HG03097 (cell line): ENCODE data around the gene AIFM3.

Experiments used
- ATAC-seq: cut with Tn5 transposase; IDR thresholded peaks from one replicate; pipeline ENCODE4 v1.9.1; 2021; ENCODE audit not compliant: unreplicated experiment, low FRiP score

The AIFM3 gene

DNA sequence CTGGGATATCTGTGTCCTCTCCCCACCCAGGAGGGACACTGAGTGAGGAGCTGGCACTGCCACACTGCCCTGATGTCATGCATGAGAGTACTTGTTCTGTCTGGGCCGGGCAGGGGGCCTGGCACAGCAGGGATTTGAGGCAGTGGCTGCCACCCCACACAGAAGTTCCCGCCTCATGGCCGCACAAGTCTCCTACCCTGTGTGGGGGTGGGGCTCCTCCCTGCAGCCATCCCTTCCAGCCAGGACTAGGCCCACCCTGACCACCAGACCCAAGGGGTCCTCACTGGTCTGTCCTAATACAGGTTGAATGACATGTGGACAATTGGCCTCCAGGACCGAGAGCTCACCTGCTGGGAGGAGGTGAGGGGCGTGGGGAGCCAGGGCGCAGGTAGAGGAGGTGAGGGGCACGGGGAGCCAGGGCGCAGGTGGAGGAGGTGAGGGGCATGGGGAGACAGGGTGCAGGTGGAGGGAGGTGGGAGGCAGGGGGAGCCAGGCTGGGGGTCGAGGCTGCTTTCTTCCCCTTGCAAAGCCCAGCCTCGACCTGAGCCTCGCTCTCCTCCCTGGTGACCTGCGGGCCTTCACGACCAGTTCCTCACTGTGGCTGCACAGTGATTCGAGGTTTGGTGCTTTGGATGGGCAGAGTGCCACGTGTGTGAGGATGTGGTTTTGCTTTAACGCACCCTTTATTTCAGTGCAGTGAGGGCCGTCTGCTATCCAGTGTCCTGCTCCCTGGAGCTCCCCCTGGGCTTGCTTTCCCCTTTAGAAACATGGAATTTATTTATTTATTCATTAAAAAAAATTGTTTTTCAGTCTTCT, 22.5 kb downstream of the AIFM3 start:
- ATAC-seq, result no peak

DNA sequence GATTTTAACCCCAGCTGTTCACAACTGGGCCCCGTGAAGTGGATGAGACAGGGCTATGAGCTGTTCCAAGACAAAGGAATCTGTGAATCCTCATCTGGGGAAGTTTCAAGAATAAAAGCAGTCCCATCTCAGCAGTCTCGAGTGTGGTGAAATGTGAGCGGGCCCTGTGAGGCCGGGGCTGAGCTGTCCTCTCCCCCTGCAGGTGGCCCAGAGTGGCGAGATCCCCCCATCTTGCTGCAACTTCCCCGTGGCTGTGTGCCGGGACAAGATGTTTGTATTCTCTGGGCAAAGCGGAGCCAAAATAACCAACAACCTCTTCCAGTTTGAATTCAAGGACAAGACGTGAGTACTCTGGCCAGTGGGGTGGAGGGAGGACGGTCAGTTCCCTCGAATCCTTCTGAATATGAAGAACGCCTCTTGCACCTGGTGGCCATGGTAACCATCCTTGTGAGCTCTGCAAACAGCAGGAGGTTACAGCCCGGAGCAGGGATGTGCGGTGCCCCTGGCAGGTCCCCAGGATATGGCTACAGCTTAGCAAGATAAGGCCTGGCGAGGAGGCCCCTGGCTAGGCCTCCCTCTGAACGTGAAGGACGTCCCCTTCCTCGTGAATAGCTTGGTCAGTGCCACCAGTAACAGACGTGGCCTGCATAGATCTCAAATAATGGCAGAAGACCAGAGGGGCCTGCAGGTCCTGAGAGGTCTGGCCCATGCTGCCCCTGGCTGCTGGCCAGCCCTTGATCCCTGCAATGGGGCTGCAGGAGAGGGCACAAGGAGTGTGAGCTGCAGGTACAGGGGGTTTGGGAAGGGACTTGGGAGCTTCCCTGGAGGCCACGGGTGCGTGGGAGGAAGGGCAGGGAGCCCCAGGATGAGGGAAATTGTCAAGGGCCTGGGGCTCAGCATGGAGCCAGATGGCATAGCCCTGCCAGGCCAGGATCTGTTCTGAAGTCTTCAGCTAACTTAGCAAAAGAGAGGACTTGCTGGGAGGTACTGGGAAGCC, 23.4 kb downstream of the AIFM3 start:
- no peak for ATAC-seq

DNA sequence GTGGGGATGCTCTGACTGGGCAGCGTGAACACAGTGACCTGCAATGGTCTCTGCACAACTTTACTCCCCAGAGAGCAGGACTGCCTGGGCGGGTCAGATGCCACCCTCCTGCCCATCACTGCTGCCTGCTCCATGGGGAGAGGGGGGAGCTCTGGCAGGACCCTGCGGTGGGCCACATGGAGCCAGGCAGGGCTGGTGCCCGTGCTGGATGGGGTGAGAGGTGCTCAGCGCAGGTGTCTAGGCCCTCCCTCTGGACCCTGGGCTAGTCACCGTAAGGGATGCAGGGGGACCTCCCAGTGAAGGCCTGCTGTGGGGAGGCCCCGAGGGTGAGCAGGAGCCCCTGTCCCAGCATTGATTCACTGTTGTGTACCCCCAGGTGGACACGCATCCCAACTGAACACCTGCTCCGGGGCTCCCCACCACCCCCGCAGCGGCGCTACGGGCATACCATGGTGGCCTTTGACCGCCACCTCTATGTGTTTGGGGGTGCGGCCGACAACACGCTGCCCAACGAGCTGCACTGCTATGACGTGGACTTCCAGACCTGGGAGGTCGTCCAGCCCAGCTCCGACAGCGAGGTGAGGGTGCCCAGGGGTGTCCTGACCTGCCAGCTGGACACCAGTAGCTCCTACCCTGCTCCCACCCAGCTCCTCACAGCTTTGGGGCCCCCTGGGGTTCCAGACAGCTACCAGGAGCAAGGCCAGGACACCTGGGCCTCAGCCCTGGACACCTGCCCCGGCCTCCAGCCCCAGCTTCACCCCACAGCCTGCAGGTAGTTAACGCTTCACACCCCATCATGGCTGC, 24.4 kb downstream of the AIFM3 start:
- no peak for ATAC-seq

DNA sequence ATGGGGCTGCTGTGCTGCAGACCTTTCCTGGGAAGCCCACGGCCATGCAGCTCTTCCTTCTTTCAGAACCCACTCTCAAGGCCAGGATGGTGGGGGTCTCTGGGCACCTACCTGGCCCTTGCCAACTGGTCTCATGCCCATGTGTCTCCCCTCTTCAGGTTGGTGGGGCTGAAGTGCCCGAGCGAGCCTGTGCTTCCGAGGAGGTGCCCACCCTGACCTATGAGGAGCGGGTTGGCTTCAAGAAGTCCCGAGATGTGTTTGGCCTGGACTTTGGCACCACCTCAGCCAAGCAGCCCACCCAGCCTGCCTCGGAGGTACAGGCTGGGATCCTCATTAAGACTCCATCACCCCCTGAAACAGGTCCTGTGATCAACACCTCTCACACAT, 25.0 kb downstream of the AIFM3 start:
- no peak for ATAC-seq

DNA sequence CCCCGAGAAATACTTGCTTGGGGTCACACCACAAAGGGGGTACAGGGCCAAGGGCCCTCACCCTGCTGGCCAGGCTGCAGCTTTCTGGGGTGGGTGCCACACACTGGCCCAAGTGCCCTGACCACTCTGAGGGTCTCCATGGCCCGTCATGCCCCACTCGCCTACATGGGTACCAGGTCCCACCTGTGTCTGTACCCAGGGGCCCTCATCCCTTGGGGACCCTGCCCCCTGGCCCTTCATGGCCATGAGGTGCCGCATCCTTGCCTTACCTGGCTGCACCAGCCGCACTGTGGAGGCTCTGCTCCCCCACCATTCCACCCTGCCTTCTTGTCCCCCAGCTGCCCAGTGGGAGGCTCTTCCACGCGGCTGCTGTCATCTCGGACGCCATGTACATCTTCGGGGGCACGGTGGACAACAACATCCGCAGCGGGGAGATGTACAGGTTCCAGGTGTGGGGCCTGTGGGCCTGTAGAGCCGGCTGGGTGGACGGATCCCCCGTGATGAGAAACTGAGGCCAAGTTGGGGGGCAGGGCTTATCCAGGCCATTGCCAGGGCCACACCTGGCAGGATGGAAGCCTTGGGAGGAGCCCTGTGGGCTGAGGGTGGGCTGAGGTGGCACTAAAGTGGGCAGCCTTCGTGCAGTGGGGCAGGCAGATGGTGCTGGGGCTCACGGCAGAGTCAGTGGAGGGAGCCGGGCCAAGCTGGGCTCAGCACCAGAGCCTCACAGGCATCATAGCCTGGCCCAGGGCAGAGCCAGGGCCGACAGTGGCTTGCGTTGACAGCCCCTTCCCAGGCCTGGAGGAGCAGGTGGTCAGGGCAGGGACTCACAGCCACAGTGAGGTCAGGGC, 25.6 kb downstream of the AIFM3 start:
- ATAC-seq, result no peak

DNA sequence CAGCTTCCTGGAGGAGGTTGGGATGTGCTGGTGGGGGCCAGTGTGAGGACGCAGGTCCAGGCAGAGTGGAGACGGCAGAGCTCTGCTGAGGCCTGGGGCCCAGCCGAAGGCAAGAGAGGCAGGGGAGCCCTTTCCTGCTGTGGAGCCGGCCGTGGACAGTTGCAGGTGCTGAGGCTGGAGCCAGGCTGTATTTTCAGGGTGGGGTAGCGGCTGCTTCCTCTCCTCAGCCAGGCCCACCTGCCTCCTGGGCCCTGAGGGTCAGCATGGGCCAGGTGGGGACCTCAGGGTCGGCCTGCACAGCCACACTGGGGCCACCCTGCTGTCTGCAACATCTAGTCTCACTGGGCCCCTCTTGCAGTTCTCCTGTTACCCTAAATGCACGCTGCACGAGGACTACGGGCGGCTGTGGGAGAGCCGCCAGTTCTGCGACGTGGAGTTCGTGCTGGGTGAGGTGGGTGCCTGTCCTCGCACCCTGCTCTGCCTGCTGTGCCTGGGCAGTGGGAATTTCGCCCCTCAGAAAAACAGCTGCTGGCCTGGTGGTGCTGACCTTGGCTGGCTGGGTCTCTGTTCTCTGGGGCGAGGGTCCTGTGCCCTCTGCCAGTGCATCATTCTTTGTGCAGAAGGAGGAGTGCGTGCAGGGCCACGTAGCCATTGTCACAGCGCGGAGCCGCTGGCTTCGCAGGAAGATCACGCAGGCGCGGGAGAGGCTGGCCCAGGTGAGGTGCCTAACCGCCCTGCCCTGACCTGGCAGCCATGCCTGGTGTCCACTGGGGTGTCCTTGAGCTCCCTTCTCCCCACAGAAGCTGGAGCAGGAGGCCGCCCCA, 26.5 kb downstream of the AIFM3 start:
- no peak for ATAC-seq

DNA sequence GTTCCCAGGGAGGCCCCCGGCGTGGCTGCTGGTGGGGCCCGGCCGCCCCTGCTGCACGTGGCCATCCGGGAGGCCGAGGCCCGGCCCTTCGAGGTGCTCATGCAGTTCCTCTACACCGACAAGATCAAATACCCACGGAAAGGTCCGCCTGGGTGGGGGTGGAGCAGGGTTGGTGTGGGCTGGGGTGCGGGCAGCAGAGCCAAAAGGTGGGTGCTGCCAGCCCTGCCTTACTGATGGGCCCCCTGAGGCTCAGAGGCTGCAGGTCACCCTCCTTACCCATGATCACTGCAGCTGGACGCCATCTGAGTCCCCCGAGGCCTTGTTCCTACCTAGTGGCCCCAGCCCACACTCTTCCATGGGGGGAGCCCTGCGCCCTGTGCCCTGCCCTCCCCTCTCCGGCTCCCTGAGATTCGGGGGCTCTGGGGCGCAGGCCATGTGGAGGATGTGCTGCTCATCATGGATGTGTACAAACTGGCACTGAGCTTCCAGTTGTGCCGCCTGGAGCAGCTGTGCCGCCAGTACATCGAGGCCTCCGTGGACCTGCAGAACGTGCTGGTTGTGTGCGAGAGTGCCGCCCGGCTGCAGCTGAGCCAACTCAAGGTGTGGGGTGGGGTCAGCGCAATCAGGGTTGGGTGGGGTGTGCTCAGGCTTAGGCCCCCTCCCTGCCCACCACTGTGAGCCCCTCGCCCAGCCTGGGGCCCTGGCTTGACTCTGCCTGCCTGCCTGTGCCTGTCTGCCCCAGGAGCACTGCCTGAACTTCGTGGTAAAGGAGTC, 27.3 kb downstream of the AIFM3 start:
- ATAC-seq, result no peak

DNA sequence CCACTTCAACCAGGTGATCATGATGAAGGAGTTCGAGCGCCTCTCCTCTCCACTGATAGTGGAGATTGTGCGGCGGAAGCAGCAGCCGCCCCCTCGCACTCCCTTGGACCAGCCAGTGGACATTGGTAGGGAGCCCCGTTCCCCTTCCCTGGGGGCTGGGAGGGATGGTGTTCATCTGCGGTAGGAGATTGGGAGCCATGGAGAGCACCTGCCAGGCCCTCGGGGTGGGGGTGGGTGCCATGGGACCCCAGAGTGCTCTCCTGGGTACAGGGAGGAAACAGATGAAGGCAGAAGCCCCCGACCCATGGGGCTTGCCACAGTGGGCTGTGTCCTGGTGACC, 27.8 kb downstream of the AIFM3 start:
- ATAC-seq, result no peak

DNA sequence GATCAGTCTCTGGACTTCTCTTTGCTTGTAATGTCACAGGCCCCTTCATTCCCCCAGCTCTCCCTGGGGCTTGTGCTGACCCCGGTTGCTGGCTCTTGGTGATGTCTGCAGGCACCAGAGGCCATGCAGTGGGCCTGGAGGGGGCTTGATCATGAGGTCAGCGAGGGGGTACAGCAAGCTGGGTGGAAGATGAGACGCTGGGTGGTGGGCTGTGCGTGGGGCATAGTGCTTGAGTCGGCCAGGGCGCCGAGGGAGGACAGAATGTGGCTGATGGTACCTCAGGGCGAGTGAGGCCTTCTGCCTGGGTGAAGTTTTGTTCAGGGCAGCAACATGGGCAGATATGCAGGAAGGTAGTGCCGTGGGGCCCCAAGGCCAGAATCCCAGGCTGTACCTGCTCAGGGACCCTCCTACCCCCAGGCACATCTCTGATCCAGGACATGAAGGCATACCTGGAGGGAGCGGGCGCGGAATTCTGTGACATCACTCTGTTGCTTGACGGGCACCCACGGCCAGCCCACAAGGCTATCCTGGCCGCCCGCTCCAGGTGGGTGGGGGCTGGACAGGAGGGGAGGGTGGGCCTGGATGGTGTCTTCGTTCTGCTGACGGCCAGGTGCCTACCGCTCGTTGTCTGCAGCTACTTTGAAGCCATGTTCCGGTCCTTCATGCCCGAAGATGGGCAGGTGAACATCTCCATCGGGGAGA, 28.4 kb downstream of the AIFM3 start:
- ATAC-seq, result no peak

DNA sequence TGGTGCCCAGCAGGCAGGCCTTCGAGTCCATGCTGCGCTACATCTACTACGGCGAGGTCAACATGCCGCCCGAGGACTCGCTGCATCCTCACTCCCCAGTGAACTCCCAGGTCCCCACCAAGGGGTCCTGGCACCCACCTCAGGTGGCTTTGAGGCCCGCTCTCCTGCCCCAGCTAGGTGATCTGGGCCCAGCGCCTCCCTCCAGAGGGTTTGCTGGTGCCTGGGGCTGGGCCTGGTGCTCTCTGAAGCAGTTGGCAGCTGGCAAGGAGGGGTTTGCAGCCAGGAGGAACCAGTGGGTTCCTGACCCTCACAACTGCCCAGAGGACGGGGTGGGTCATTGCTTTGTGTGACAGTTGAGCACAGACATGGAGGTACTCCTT, 29.0 kb downstream of the AIFM3 start:
- ATAC-seq, result no peak

DNA sequence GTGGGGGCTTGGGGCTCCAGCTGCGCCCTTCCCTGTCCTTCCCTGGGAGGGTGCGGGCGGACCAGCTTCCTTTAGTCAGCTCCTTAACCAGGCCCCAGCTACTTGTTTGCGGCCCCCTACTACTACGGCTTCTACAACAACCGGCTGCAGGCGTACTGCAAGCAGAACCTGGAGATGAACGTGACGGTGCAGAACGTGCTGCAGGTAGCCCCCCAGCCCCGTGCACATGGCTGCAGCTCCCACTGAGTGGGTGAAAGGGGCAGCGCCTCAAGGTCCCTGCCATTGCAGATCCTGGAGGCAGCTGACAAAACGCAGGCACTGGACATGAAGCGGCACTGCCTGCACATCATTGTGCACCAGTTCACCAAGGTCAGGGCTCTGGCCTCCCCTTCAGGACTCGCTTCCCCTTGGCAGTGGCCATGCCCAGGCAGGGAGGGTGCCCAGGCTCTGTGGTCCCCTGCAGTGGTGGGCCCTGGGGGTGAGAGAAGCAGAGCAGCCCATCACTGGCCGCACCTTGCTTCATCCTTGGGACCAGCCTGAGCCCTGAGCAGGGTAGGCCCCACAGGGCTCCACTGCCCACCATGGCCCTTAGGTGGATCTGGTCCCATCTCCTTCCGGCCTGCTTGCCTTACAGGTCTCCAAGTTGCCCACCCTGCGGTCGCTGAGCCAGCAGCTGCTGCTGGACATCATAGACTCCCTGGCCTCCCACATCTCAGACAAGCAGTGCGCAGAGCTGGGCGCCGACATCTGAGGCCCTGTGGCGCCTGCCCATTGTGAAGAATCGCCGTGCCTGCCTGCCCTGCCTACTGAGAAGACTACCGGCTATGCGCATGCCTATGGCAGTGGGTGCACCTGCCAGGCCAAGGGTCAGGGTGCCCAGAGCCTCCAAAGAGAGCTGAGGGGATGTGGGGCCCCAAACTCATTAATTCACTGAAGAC, 29.8 kb downstream of the AIFM3 start:
- ATAC-seq, result no peak

DNA sequence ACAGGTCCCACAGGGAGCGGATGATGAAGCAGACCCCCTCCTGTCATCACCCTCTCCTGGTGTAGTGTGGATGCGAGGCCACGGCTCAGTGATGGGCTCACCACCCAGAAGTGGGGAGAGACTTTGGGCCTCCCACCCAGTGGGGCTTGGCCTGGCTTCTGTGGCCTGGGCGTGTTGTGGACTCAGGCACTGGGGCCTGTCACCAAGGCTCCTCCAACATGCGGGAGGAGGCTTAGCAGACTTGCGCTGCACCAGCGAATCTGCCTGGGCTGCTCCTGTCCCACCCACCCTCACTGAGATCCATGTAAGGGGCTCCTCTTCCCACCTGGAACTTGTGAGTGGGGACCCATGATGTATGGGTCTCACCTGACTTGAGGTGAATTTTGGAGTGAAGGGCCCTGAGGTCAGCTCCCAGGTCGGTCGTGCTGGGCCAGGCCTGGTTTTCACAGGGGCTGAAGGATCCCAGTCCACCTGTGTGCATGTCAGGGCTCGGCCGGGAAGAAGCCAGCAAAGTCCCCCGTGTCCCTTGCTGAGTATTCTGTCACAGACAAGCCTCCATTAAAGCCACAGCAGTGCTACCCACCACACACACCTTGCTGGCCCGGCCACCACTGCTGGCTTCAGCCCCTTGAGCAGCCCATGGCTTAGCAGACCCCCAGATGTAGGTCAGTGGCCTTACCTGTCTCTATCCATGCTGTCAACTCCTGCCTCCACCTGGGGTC, 30.6 kb downstream of the AIFM3 start:
- no peak for ATAC-seq

DNA sequence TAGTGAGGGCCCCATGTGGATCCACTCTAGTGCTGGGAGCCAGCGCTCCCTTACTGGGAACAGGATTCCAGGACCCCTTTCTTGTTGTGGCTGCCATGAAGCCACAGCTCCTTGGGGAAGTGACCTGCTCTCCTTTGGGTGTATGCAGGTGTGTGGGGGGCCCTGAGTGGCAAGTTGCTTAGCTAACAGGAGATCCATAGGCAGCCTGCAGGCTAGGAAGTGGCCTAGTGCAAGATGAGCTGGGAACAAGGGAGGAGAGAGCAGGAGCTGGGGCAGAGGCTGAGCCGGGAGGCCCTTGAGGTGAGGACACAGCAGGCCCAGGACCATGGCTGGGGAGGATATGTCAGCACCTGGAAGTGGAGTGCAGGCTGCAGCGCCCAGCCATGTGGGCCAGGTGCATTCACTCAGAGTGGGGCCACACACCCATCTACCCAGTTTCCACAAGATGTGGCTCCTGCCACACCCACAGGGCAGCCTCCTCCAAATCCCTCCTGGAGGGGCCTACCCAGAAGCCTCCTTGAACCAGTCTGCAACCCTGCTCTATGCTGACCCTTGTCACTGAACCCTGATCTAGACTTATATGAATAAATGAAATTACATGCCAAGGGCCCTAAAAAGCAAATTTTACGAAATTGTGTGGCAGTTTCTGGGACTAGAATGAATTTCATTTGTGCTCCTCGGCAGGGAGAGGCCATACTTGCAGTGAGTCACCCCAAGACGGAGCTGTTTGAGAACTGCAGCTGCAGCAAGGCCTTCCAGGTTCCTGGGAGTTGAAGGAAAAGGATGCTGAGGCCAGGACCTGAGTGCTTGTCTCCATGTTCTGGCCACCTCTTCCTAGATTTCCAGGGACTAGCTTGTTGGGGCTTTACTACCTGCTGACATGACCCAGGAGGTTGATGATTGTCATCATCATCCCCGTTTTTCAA, 31.6 kb downstream of the AIFM3 start:
- no peak for ATAC-seq

DNA sequence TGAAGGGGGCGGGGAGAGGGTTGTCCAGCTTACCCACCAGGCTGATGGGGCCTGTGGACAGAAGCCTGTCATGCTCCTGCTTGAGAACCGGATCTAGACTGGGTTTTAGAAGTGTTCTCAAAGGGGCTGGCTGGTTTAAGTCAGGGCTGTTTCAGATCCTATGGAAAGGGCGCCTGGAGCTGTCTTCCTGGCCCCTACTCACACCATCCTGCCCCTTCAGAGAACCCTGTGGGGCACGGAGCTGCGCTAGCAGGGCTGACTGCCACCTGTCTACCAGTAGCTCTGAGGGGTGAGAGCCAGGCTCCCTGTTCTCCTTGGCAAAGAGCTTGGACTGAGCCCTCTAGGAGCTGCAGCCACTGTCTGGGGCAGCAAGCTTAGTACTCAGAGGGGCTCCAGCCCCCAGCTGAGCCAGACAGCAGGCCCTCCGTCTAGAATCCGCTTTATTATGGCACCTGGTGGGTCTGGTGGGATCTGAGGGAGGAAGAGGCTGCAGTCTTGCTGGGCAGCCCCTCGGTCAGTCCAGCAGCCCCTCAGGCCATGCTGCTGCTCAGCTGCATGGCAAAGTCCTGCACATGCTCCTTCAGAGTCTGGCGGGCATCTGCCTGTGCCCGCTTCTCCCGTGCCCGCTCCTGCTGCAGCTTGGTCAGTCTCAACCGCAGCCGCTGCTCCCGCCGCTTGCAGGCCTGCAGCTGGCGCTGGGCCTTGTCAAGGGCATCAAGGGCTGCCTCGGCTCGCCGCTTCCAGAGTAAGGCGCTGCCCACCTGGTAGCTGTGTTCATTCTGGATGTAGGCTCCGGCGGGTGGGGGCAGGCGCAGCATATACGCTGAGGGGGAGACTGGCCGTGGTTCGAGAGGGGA, 32.5 kb downstream of the AIFM3 start:
- ATAC-seq, result no peak
